MM.1S (cell line): ENCODE measurements around the gene PDE11A.
"Not testable (repeated sequence)": the region's sequence is repeated elsewhere in the genome, so short reads cannot be mapped to it uniquely, and the experiment has no call there.

ENCODE experiments used
- DNase-seq: peaks from one replicate; pipeline ENCODE4 v3.0.0-alpha.2; 2015
- H2AFZ ChIP-seq: fragments of 300-600 bp; sonication (generic); 2 replicates; pipeline ENCODE4 v1.6.0; 2016; ENCODE audit warnings: antibody characterized with exemption, low read length
- H3F3A ChIP-seq: fragments of 300-600 bp; sonication (generic); 2 replicates; pipeline ENCODE4 v1.6.1; 2016; ENCODE audit warnings: mild to moderate bottlenecking, antibody characterized with exemption, low read length, moderate library complexity, mixed read lengths; ENCODE audit not compliant: insufficient read depth
- H3K27ac ChIP-seq: fragments of 300-600 bp; sonication (generic); 2 replicates; pipeline ENCODE4 v1.5.1; 2016; ENCODE audit warnings: mild to moderate bottlenecking, low read length
- H3K27me3 ChIP-seq: fragments of 300-600 bp; sonication (generic); replicated peaks from 2 replicates; pipeline ENCODE4 v1.6.0; 2016; ENCODE audit warnings: low read length; ENCODE audit not compliant: insufficient read depth
- H3K36me3 ChIP-seq: fragments of 300-600 bp; sonication (generic); replicated peaks from 2 replicates; pipeline ENCODE4 v1.6.1; 2016; ENCODE audit warnings: mild to moderate bottlenecking, low read length, mixed read lengths; ENCODE audit not compliant: insufficient read depth
- H3K4me1 ChIP-seq: fragments of 300-600 bp; sonication (generic); 2 replicates; pipeline ENCODE4 v1.6.1; 2016; ENCODE audit warnings: low read length, mixed read lengths
- H3K4me2 ChIP-seq: fragments of 300-600 bp; sonication (generic); 2 replicates; pipeline ENCODE4 v1.6.0; 2016; ENCODE audit warnings: low read depth, low read length
- H3K4me3 ChIP-seq: fragments of 300-600 bp; sonication (generic); 2 replicates; pipeline ENCODE4 v1.5.1; 2016; ENCODE audit warnings: low read length, mixed read lengths
- H3K79me2 ChIP-seq: fragments of 300-600 bp; sonication (generic); 2 replicates; pipeline ENCODE4 v1.6.1; 2016; ENCODE audit warnings: mixed run types, low read length, mixed read lengths
- H3K9ac ChIP-seq: fragments of 300-600 bp; sonication (generic); 2 replicates; pipeline ENCODE4 v1.6.1; 2016; ENCODE audit warnings: low read length, mixed read lengths
- H3K9me2 ChIP-seq: fragments of 300-600 bp; sonication (generic); replicated peaks from 2 replicates; pipeline ENCODE4 v1.6.1; 2016; ENCODE audit warnings: mild to moderate bottlenecking, low read length, mixed read lengths; ENCODE audit not compliant: insufficient read depth
- H3K9me3 ChIP-seq: fragments of 300-600 bp; sonication (generic); replicated peaks from 2 replicates; pipeline ENCODE4 v1.6.1; 2016; ENCODE audit warnings: mild to moderate bottlenecking, low read length, mixed read lengths; ENCODE audit not compliant: insufficient read depth
- H4K20me1 ChIP-seq: fragments of 300-600 bp; sonication (generic); 2 replicates; pipeline ENCODE4 v1.6.1; 2016; ENCODE audit warnings: mild to moderate bottlenecking, low read length, moderate library complexity, mixed read lengths; ENCODE audit not compliant: insufficient read depth
- EZH2 ChIP-seq: fragments of 300-600 bp; sonication (generic); optimal IDR thresholded peaks from 2 replicates; pipeline ENCODE3; 2017; ENCODE audit warnings: low read depth, mild to moderate bottlenecking, antibody characterized with exemption, low read length, mixed read lengths
- EZH2phosphoT487 ChIP-seq: fragments of 300-600 bp; sonication (generic); IDR thresholded peaks from 2 replicates; pipeline ENCODE4 v1.6.1; 2018; ENCODE audit warnings: antibody characterized with exemption, low read length
- TF ChIP-seq, protein P1 (sequence below): fragments of 300-600 bp; sonication (generic); IDR thresholded peaks from 2 replicates; pipeline ENCODE4 v1.5.1; 2016; ENCODE audit warnings: antibody characterized with exemption, low read length, mixed read lengths

The PDE11A gene

DNA sequence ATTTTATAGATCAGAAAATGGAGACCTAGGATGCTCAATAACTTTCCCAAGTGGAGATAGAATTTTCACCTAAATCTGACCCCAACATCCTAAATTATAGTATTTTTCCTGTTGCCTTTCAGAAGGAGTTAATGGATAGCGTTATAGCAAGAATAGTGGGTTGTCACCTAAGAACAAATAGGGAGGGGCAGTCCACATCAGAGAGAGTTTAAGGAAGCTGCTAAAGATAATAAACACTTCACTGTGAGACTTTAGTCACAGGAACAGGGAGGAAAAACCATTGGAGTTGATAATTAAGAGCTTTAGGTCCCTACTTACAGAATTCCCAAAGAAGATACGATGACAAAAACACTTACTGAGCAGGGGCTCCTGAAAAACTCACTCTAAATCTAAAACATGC, 229.4 kb downstream of the PDE11A start:
- DNase-seq: no peak
- Histone ChIP-seq H3K36me3 (no peaks in the 10 kb centered on the region), H3K79me2 (no peaks in the 10 kb centered on the region), H3K9ac (no peak overlapping the region), H3F3A (no peaks in the 10 kb centered on the region), H3K9me3 (no peaks in the 10 kb centered on the region), H4K20me1 (no peaks in the 10 kb centered on the region), H3K27ac (no peak overlapping the region), H3K4me2 (no peak overlapping the region), H3K9me2 (no peaks in the 10 kb centered on the region), H3K4me1 (no peaks in the 10 kb centered on the region), H2AFZ (no peak overlapping the region), H3K4me3 (no peak overlapping the region), H3K27me3 (no peaks in the 10 kb centered on the region)
- TF ChIP-seq, protein P1, sequence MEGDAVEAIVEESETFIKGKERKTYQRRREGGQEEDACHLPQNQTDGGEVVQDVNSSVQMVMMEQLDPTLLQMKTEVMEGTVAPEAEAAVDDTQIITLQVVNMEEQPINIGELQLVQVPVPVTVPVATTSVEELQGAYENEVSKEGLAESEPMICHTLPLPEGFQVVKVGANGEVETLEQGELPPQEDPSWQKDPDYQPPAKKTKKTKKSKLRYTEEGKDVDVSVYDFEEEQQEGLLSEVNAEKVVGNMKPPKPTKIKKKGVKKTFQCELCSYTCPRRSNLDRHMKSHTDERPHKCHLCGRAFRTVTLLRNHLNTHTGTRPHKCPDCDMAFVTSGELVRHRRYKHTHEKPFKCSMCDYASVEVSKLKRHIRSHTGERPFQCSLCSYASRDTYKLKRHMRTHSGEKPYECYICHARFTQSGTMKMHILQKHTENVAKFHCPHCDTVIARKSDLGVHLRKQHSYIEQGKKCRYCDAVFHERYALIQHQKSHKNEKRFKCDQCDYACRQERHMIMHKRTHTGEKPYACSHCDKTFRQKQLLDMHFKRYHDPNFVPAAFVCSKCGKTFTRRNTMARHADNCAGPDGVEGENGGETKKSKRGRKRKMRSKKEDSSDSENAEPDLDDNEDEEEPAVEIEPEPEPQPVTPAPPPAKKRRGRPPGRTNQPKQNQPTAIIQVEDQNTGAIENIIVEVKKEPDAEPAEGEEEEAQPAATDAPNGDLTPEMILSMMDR: no peak
- TF ChIP-seq EZH2 (no peak), EZH2phosphoT487 (no peak)

DNA sequence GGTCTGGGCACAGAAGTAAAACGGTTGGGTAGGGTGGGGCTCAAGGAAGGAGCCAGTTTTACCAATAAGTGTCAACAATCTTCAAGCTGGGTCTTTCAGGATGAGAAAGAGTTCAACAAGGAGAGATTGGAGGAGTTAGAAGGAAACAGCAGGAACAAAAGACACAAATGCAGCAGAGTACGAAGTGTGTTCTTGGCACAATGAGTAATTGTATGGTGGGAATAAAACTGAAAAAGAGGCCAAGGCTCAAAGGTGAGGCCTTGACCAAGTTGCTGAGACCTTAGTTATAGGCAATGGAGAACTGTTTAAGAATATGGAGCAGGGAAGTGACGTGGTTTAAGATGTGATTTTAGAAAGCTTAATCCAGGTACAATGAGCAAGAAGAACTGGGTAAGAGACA, 230.3 kb downstream of the PDE11A start:
- no peak overlapping the region for H3K9ac ChIP-seq
- TF ChIP-seq EZH2 (no peak), EZH2phosphoT487 (no peak)
- TF ChIP-seq, protein P1: no peak
- no peaks in the 10 kb centered on the region for H4K20me1 ChIP-seq
- H3K9me2 ChIP-seq: no peaks in the 10 kb centered on the region
- H2AFZ ChIP-seq: no peak overlapping the region
- no peak for DNase-seq
- H3K27me3 ChIP-seq: no peaks in the 10 kb centered on the region
- H3K79me2 ChIP-seq: no peaks in the 10 kb centered on the region
- no peaks in the 10 kb centered on the region for H3K4me1 ChIP-seq
- no peaks in the 10 kb centered on the region for H3K36me3 ChIP-seq
- H3K4me2 ChIP-seq: no peak overlapping the region
- no peaks in the 10 kb centered on the region for H3K9me3 ChIP-seq
- H3F3A ChIP-seq: no peaks in the 10 kb centered on the region
- no peak overlapping the region for H3K27ac ChIP-seq
- H3K4me3 ChIP-seq: no peak overlapping the region

DNA sequence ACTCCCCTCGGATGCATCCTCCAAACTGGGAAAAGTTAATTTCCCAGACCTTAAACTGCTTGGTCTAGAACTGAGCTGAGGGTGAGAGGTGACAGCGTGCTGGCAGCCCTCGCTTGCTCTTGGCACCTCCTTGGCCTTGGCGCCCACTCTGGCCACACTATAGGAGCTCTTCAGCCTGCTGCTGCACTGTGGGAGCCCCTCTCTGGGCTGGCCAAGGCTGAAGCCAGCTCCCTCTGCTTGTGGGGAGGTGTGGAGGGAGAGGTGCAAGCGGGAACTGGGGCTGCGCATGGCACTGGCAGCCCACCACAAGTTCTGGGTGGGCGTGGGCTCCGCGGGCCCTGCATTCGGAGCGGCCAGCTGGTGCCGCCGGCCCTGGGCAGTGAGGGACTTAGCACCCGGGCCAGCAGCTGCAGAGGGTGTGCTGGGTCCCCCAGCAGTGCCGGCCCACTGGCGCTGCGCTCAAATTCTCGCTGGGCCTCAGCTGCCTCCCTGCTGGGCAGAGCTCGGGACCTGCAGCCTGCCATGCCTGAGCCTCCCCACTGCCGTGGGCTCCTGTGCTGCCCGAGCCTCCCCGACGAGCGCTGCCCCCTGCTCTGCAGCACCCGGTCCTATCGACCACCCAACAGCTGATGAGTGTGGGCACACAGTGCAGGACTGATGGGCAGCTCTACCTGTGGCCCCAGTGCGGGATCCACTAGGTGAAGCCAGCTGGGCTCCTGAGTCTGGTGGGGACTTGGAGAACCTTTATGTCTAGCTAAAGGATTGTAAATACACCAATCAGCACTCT, 237.0 kb downstream of the PDE11A start:
- H3F3A ChIP-seq, H3K9ac ChIP-seq, H3K4me3 ChIP-seq, H3K9me2 ChIP-seq, H4K20me1 ChIP-seq, H2AFZ ChIP-seq, H3K4me1 ChIP-seq, H3K79me2 ChIP-seq, H3K4me2 ChIP-seq, H3K27me3 ChIP-seq, H3K9me3 ChIP-seq, H3K27ac ChIP-seq, DNase-seq, H3K36me3 ChIP-seq: not testable (repeated sequence)
